Endothelial cell of umbilical vein (primary cell): ENCODE data around the gene TOP2A. TPM values are rescaled to one million over a fixed set of nuclear protein-coding genes. Genes with fewer than 3 reads are reported as not detected.
"Not testable (repeated sequence)": the region's sequence is repeated elsewhere in the genome, so short reads cannot be mapped to it uniquely, and the experiment has no call there.

ENCODE experiments used
- BruUV-seq: library from RNA; stranded (reverse); fragments of 400-500 nt; replicated peaks from 2 replicates; lab custom pipeline; 2021; lab: Mats Ljungman, UMichigan
- CTCF ChIA-PET: fragments of 300-600, 350-600 bp; sonication (Branson Sonifier 250); formaldehyde crosslinking; loops from one replicate; lab custom pipeline; 2021; ENCODE audit warnings: antibody characterized with exemption, inconsistent platforms; lab: Charles Lee
- POLR2A ChIA-PET: fragments of 300-600, 350-600 bp; sonication (Branson Sonifier 250); formaldehyde crosslinking; loops from one replicate; lab custom pipeline; 2021; ENCODE audit warnings: antibody characterized with exemption, inconsistent platforms; lab: Charles Lee
- DNase-seq: peaks from one replicate; pipeline ENCODE4 v3.0.0-alpha.2; 2011; ENCODE audit warnings: low read depth, low spot score
- FAIRE-seq: peaks from 2 replicates; lab custom pipeline; 2011; peaks lifted over from hg19 to GRCh38; lab: Jason Lieb, UNC
- H2AFZ ChIP-seq: 2 replicates; pipeline ENCODE4 v1.6.0; 2012; ENCODE audit warnings: low read depth, low read length, control low read depth, inconsistent platforms
- H3K27ac ChIP-seq: 2 replicates; pipeline ENCODE4 v1.5.1; 2011; ENCODE audit warnings: low read depth, mild to moderate bottlenecking, control low read depth, low read length, moderate library complexity; ENCODE audit not compliant: insufficient read depth
- H3K27me3 ChIP-seq, 2 experiments: 2 replicates each; pipeline versions ENCODE4 v1.6.0 to v1.6.1; 2011; ENCODE audit warnings: low read length in 2 of 2, mixed read lengths in 1 of 2; ENCODE audit not compliant: control insufficient read depth in 2 of 2, insufficient read depth in 2 of 2
- H3K36me3 ChIP-seq, 2 experiments: 2 replicates in 1 of 2; 3 replicates in 1 of 2; pipeline ENCODE4 v1.5.1; 2011; ENCODE audit warnings: low read length in 2 of 2, mild to moderate bottlenecking in 1 of 2, moderate library complexity in 1 of 2; ENCODE audit not compliant: control insufficient read depth in 2 of 2, insufficient read depth in 2 of 2; ENCODE audit errors: extremely low read depth in 1 of 2
- H3K4me1 ChIP-seq: 3 replicates; pipeline ENCODE4 v1.5.1; 2011; ENCODE audit warnings: mild to moderate bottlenecking, low read length; ENCODE audit not compliant: control insufficient read depth, insufficient read depth; ENCODE audit errors: extremely low read depth
- H3K4me2 ChIP-seq: 2 replicates; pipeline ENCODE4 v1.6.1; 2011; ENCODE audit warnings: low read length, control low read depth, mixed read lengths; ENCODE audit not compliant: insufficient read depth
- H3K4me3 ChIP-seq, 3 experiments: fragments of 200-600 bp in 1 of 3; sonication (generic), shearing (Covaris generic) in 1 of 3; replicated peaks in 1 of 3; 2 replicates each; pipeline ENCODE4 v1.5.1; 2011 to 2016; ENCODE audit warnings: control low read depth in 3 of 3, low read length in 3 of 3, mild to moderate bottlenecking in 2 of 3, inconsistent platforms in 1 of 3, low read depth in 1 of 3, moderate library complexity in 1 of 3; ENCODE audit not compliant: insufficient read depth in 1 of 3
- H3K79me2 ChIP-seq: 2 replicates; pipeline ENCODE4 v1.6.0; 2012; ENCODE audit warnings: low read length, inconsistent platforms; ENCODE audit not compliant: control insufficient read depth, insufficient read depth
- H3K9ac ChIP-seq: replicated peaks from 2 replicates; pipeline ENCODE3; 2011; ENCODE audit warnings: low read length, control low read depth; ENCODE audit not compliant: insufficient read depth; ENCODE audit errors: extremely low read depth
- H3K9me1 ChIP-seq: replicated peaks from 3 replicates; pipeline ENCODE4 v1.6.0; 2011; ENCODE audit warnings: mild to moderate bottlenecking, low read length; ENCODE audit not compliant: control insufficient read depth, insufficient read depth; ENCODE audit errors: extremely low read depth
- H3K9me3 ChIP-seq: replicated peaks from 2 replicates; pipeline ENCODE4 v1.5.1; 2012; ENCODE audit warnings: low read length, inconsistent platforms; ENCODE audit not compliant: control insufficient read depth, insufficient read depth
- H4K20me1 ChIP-seq: replicated peaks from 2 replicates; pipeline ENCODE3; 2011; ENCODE audit warnings: mild to moderate bottlenecking, low read length; ENCODE audit not compliant: control insufficient read depth, insufficient read depth; ENCODE audit errors: extremely low read depth
- EZH2 ChIP-seq: IDR thresholded peaks from 2 replicates; pipeline ENCODE4 v1.6.1; 2012; ENCODE audit warnings: borderline replicate concordance, low read depth, mild to moderate bottlenecking, moderate library complexity, low read length, inconsistent platforms; ENCODE audit not compliant: severe bottlenecking
- FOS ChIP-seq: IDR thresholded peaks from 2 replicates; pipeline ENCODE4 v1.6.1; 2011; ENCODE audit warnings: mild to moderate bottlenecking, low read length, moderate library complexity, borderline replicate concordance; ENCODE audit not compliant: insufficient read depth
- GATA2 ChIP-seq: IDR thresholded peaks from 2 replicates; pipeline ENCODE4 v1.7.0; 2011; ENCODE audit warnings: low read depth, mild to moderate bottlenecking, moderate library complexity, mixed read lengths, low read length; ENCODE audit not compliant: insufficient read length, insufficient read depth
- JUN ChIP-seq: IDR thresholded peaks from 2 replicates; pipeline ENCODE4 v1.6.1; 2011; ENCODE audit warnings: borderline replicate concordance, low read depth; ENCODE audit not compliant: insufficient read length, insufficient read depth
- MYC ChIP-seq: IDR thresholded peaks from one replicate; pipeline ENCODE4 v1.6.1; 2011; ENCODE audit warnings: mild to moderate bottlenecking, low read depth, low read length
- POLR2A ChIP-seq: IDR thresholded peaks from 2 replicates; pipeline ENCODE4 v1.6.1; 2012; ENCODE audit warnings: low read depth, mild to moderate bottlenecking, control low read depth, low read length
- POLR2AphosphoS5 ChIP-seq: IDR thresholded peaks from 2 replicates; pipeline ENCODE4 v1.6.1; 2012; ENCODE audit warnings: low read depth, mild to moderate bottlenecking, control low read depth, low read length, moderate library complexity; ENCODE audit not compliant: insufficient read depth
- dilution Hi-C: fragments of 300-500 bp; cut with MboI; formaldehyde crosslinking; loops from one replicate; pipeline ENCODE4 v1.15.0; 2019; ENCODE audit warnings: low sequenced_read_pairs; ENCODE audit not compliant: extremely low pct_ligation_motif_present
- intact Hi-C: fragments of 100-400 bp; cut with micrococcal nuclease; formaldehyde crosslinking; loops from one replicate; pipeline ENCODE4 v1.10.0; 2022
- polyA plus RNA-seq, 4 experiments: library from polyadenylated mRNA; depleted of rRNA in 3 of 4; stranded (reverse) in 3 of 4; unstranded in 1 of 4; fragments of >200 nt; gene quantifications; 2 replicates each; pipeline versions ENCODE4 v1.2.1 to v1.2.3, GENCODE V29; 2011 to 2012; ENCODE audit warnings: missing spikeins in 1 of 4
- total RNA-seq: library from RNA; stranded (reverse); gene quantifications from 2 replicates; pipeline ENCODE4 v1.2.3, GENCODE V29; 2021
- TF ChIP-seq, protein P1 (sequence below), 2 donors: IDR thresholded peaks; 1 replicate in 1 of 2; 2 replicates in 1 of 2; pipeline ENCODE4 v1.5.1; 2011; ENCODE audit warnings: low read length in 2 of 2, mild to moderate bottlenecking in 2 of 2, moderate library complexity in 2 of 2, control low read depth in 1 of 2, inconsistent platforms in 1 of 2, low read depth in 1 of 2; ENCODE audit not compliant: insufficient read depth in 1 of 2; ENCODE audit errors: extremely low read depth in 1 of 2
- TF ChIP-seq, protein P2 (sequence below): IDR thresholded peaks from 2 replicates; pipeline ENCODE4 v1.6.1; 2011; ENCODE audit not compliant: insufficient read depth, insufficient read length

The TOP2A gene
- total and polyA plus RNA-seq, 2 donors (not counting 3 experiments of a cell fraction or from before 2014, with no cell fraction given): 31.3 to 160 TPM

DNA sequence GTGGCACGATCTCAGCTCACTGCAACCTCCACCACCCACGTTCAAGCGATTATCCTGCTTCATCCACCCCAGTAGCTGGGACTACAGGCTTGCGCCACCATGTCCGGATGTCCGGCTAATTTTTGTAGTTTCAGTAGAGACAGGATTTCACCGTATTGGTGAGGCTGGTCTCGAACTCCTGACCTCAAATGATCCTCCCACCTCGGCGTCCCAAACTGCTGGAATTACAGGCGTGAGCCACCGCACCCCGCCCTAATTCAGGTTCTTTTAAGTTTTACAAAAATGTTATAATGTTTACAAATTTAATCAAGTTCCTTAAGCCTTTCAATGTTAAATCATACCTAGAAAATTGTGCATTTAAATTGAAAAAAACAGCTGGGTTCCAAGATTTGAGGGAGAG lies 39.9 kb downstream of the TOP2A start:
- H3K79me2 ChIP-seq: no peaks in the 10 kb centered on the region
- no peaks in the 10 kb centered on the region for H3K9me1 ChIP-seq
- H2AFZ ChIP-seq: no peak overlapping the region
- DNase-seq (no peak), FAIRE-seq (no peak)
- intact Hi-C loops: no loop called here
- no peak overlapping the region for H3K27ac ChIP-seq
- no peak overlapping the region for H3K4me3 ChIP-seq
- dilution Hi-C loops: no loop called here
- H3K36me3 ChIP-seq: no peaks in the 10 kb centered on the region
- no peak for TF ChIP-seq POLR2A
- TF ChIP-seq, protein P1, sequence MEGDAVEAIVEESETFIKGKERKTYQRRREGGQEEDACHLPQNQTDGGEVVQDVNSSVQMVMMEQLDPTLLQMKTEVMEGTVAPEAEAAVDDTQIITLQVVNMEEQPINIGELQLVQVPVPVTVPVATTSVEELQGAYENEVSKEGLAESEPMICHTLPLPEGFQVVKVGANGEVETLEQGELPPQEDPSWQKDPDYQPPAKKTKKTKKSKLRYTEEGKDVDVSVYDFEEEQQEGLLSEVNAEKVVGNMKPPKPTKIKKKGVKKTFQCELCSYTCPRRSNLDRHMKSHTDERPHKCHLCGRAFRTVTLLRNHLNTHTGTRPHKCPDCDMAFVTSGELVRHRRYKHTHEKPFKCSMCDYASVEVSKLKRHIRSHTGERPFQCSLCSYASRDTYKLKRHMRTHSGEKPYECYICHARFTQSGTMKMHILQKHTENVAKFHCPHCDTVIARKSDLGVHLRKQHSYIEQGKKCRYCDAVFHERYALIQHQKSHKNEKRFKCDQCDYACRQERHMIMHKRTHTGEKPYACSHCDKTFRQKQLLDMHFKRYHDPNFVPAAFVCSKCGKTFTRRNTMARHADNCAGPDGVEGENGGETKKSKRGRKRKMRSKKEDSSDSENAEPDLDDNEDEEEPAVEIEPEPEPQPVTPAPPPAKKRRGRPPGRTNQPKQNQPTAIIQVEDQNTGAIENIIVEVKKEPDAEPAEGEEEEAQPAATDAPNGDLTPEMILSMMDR (IDR thresholded peaks at IDR 0.05; ENCODE audit: extremely low read depth in 1 of 2, insufficient read depth in 1 of 2, low read depth in 1 of 2, low read length in 2 of 2): no peak
- TF ChIP-seq POLR2AphosphoS5: no peak
- no peak for TF ChIP-seq GATA2
- TF ChIP-seq FOS: no peak
- TF ChIP-seq, protein P2, sequence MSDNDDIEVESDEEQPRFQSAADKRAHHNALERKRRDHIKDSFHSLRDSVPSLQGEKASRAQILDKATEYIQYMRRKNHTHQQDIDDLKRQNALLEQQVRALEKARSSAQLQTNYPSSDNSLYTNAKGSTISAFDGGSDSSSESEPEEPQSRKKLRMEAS: no peak
- TF ChIP-seq MYC: no peak
- no peak for TF ChIP-seq EZH2
- TF ChIP-seq JUN: no peak
- no peaks in the 10 kb centered on the region for H3K27me3 ChIP-seq
- H3K9me3 ChIP-seq: no peaks in the 10 kb centered on the region
- H4K20me1 ChIP-seq: no peaks in the 10 kb centered on the region
- H3K4me1 ChIP-seq: no peaks in the 10 kb centered on the region
- POLR2A ChIA-PET: no interaction called here
- CTCF ChIA-PET: interaction anchor here (1.4 kb wide), 1 partner anchor 156 kb away, joined by 3 read pairs; no protein-coding TSS in a partner anchor
- BruUV-seq: no TSS peak
- no peak overlapping the region for H3K9ac ChIP-seq
- H3K4me2 ChIP-seq: no peak overlapping the region

DNA sequence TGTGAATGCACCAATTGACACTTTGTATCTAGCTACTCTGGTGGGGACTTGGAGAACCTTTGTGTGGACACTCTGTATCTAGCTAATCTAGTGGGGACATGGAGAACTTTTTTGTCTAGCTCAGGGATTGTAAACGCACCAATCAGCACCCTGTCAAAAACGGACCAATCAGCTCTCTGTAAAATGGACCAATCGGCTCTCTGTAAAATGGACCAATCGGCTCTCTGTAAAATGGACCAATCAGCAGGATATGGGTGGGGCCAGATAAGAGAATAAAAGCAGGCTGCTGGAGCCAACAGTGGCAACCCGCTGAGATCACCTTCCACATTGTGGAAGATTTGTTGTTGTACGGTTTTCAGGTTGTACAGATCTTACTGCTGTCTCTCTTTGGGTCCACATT lies 41.2 kb downstream of the TOP2A start:
- DNase-seq, H3K4me2 ChIP-seq, dilution Hi-C loops, BruUV-seq, intact Hi-C loops, H3K27me3 ChIP-seq, H3K9me1 ChIP-seq, H3K36me3 ChIP-seq, H3K27ac ChIP-seq, H4K20me1 ChIP-seq, H3K79me2 ChIP-seq, H3K9ac ChIP-seq, H3K4me3 ChIP-seq, H3K9me3 ChIP-seq, H2AFZ ChIP-seq, POLR2A ChIA-PET, H3K4me1 ChIP-seq, FAIRE-seq: not testable (repeated sequence)
- CTCF ChIA-PET: interaction anchor here (0.7 to 0.9 kb wide), 2 partner anchors 10 to 99 kb away, joined by 3 read pairs; no protein-coding TSS in a partner anchor

DNA sequence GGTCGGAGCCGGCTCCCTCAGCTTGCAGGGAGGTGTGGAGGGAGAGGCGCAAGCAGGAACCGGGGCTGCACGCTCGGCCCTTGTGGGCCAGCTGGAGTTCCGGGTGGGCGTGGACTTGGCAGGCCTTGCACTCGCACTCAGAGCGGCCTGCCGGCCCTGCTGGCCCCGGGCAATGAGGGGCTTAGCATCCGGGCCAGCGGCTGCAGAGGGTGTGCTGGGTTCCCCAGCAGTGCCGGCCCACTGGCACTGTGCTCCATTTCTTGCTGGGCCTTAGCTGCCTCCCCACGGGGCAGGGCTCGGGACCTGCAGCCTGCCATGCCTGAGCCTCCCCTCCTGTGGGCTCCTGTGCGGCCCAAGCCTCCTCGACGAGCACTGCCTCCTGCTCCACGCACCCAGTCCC lies 41.9 kb downstream of the TOP2A start:
- H3K4me3 ChIP-seq, BruUV-seq, H3K27me3 ChIP-seq, H3K9ac ChIP-seq, H3K9me1 ChIP-seq, H3K27ac ChIP-seq, intact Hi-C loops, H4K20me1 ChIP-seq, H3K4me1 ChIP-seq, dilution Hi-C loops, H2AFZ ChIP-seq, FAIRE-seq, DNase-seq, POLR2A ChIA-PET, H3K9me3 ChIP-seq, H3K36me3 ChIP-seq, H3K4me2 ChIP-seq, H3K79me2 ChIP-seq: not testable (repeated sequence)
- CTCF ChIA-PET: interaction anchor here (0.7 kb wide), 1 partner anchor 100 kb away, joined by 3 read pairs; no protein-coding TSS in a partner anchor
